Fibroblast of the aortic adventitia (primary cell): ENCODE measurements around the gene ANKRD17. TPM values are rescaled to one million over a fixed set of nuclear protein-coding genes. Genes with fewer than 3 reads are reported as not detected.

Experiments
- DNase-seq: peaks from one replicate; pipeline ENCODE4 v3.0.0-alpha.2; 2010; ENCODE audit warnings: low read depth
- H3K4me3 ChIP-seq: 2 replicates; pipeline ENCODE4 v1.5.1; 2011; ENCODE audit warnings: low read depth, mild to moderate bottlenecking, control low read depth, low read length, moderate library complexity
- total RNA-seq: library from RNA; depleted of rRNA; stranded (reverse); fragments of >200 nt; gene quantifications from 2 replicates; pipeline ENCODE4 v1.2.3, GENCODE V29; 2012; ENCODE audit warnings: low replicate concordance
- TF ChIP-seq, protein P1 (sequence below): IDR thresholded peaks from 2 replicates; pipeline ENCODE4 v1.5.1; 2011; ENCODE audit warnings: mild to moderate bottlenecking, low read length, control low read depth, inconsistent platforms; ENCODE audit not compliant: insufficient read depth

The ANKRD17 gene
- total RNA-seq, 1 donor: 72.5 TPM

DNA sequence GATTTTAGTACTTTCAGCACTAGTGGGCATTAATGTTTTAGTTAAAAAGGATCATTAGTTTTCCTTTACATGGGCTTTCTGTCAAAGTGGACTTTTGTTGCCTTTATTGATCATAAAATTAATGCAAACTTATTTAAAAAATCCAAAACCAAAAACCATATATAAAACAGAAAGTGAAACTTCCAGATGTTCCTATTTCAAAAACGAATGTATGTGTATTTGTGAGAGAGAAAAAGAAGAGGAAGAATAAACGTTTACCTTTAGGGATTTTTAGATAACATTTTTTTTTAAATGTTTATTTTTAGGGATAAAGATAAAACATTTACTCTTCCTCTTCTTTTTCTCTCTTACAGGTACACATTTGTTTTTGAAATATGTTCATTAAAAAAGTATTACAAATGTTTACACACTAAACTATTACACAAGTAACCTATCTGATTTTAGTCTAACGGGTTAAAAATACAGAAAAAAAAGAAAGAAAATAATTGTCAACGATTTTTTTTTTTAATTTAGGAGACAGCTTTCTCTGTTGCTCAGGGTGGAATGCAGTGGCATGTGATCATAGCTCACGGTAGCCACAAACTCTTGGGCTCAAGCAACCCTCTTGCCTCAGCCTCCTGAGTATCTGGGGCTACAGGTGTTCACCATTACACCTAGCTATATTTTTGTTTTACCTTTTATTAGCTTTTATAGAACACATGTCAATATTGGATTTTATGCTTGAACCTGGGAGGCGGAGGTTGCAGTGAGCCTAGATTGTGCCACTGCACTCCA lies 172.3 kb downstream of the ANKRD17 start:
- H3K4me3 ChIP-seq: no peak overlapping the region
- TF ChIP-seq, protein P1, sequence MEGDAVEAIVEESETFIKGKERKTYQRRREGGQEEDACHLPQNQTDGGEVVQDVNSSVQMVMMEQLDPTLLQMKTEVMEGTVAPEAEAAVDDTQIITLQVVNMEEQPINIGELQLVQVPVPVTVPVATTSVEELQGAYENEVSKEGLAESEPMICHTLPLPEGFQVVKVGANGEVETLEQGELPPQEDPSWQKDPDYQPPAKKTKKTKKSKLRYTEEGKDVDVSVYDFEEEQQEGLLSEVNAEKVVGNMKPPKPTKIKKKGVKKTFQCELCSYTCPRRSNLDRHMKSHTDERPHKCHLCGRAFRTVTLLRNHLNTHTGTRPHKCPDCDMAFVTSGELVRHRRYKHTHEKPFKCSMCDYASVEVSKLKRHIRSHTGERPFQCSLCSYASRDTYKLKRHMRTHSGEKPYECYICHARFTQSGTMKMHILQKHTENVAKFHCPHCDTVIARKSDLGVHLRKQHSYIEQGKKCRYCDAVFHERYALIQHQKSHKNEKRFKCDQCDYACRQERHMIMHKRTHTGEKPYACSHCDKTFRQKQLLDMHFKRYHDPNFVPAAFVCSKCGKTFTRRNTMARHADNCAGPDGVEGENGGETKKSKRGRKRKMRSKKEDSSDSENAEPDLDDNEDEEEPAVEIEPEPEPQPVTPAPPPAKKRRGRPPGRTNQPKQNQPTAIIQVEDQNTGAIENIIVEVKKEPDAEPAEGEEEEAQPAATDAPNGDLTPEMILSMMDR: no peak
- no peak for DNase-seq

DNA sequence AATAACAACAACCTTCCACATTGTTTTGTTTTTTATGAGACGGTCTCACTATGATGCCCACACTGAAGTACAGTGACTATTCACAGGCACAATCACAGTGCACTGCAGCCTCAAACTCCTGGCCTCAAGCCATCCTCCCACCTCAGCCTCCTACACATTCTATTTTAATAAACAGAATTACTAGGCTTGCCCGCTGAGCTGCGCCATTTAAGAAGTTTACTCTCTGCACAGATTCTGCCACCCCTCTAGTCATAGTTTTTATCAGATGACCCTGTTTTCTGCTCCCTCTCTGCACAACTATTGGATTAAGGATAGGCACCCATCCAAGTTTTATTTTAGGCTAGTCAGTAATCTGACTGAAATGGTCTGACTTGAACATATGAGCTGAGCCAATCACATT lies 177.8 kb downstream of the ANKRD17 start:
- no peak overlapping the region for H3K4me3 ChIP-seq
- TF ChIP-seq, protein P1: no peak
- DNase-seq: peak; percentile 7

DNA sequence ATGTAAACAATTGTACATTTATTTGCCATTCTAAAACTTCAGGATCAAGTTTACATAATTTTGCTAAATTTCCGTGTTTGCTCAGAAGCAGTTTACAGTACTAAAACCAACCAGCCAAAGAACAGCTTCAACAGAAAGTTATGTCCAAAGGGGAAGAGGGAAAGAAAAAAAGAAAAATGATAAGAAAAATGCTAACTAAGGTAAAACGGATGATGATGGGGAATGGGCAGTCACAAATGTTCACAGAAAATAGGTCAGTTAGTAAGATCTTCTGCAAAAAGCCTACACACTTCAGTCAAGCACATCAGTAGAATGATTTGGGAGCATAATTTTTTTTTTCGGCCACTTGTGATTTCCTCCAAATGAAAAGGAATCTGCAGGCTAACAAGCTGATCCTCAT lies 182.8 kb downstream of the ANKRD17 start:
- DNase-seq: no peak
- H3K4me3 ChIP-seq: no peak overlapping the region
- TF ChIP-seq, protein P1: no peak

DNA sequence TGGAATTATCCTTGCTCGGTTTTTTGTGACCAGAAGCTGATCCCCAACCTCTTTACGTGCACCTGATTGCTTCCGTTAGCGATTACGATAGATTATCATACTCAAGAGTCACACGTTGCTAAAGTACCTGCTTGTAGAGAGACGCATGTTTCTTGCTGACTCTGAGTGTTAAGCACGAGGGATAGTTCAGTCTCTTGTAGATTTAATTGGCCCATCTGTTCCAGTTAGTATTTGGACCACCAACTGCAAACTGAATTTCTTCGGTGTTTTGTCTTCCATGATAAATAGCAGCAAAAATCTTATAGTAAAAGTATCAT lies 188.6 kb downstream of the ANKRD17 start:
- no peak for DNase-seq
- TF ChIP-seq, protein P1: no peak
- H3K4me3 ChIP-seq: peak overlapping the region; percentile 64

DNA sequence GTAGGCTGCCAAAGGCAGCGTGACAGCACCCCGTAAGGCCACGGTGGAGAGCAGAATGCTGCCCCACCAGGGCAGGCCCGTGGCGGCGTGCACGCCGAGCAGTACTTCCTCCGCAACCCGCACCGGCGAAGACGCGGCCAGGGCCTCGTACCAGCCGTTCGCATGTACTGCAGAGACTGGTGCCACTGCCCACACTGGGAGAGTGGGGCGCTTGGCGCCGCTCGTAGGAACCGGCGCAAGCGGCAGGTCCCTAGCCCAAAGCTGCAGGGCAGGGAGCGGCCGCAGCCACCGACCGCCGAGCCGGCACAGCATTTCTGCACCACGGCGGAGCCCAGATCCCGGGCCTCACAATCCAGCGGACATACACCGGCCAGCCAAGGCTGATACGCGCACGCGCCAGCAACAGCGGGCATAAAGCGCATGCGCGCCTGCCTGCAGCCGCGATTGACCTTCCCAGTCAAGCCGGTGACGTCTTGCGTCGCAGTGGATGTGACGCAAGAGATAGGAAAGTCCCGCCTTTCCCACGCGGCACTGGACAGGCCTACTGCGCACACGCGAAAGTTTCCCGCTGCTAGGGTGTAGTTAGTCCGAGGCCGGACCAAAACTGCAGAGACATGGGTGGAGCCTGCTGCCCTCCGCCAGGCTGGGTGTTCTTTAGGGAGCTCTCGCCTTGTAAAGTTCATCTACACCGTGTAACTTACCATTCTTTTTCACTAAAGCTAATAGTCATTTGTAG lies 189.1 kb downstream of the ANKRD17 start, which contains the start of gene COX18:
TSS of gene COX18 (minus strand) at position 379 of the 736 bp plus-strand sequence. CDS start at position 312, 67 bp downstream.
- TF ChIP-seq, protein P1: no peak
- DNase-seq: peak; percentile 99
- peak within 1 kb of the TSS; percentile 85 for H3K4me3 ChIP-seq

DNA sequence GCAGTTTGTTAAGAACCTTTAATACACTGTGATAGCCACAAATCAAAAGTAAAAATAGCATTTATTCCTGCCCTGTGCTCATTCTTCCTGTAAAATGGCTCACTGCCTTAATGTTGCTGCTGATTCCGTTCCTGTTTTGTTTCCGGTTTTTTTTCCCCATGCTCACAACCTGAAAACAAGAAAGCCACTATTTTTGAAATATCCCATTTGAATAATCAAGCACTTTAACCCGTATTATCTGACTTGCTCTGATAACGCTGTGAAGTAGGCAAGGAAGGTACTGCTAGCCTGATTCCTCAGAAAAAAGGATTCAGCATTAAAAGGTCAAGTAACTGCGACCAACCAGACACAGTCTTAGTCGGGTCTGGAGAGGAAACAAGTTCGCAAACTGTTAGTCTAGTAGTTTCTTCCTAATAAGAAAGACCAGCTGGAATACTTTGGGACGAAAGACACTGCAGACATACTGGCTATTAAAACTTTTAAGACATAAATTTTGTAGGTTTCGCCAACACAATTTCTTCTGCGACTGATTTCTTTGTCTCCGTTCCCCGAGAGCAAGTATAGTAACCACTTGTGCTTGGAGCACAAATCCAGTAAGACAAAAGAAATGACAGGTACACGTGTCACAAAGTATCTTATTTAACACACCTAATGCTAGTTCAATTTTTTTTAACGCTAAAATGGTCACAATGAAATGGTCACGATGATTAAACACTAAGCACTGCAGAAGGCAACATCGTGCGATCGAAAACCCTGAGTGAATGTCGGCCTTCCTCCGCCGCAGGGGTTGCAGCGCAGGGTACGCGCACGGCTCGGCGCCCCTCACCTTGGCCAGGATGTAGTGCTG lies 189.9 kb downstream of the ANKRD17 start:
- H3K4me3 ChIP-seq: peak overlapping the region; percentile 85
- peak; percentile 50 for DNase-seq
- TF ChIP-seq, protein P1: no peak
